NCI-H1436 treated with DMSO at 0.1 percent for 48 hours (cell line): ENCODE results near the gene GSTP1.
"Not testable (repeated sequence)": the region's sequence is repeated elsewhere in the genome, so short reads cannot be mapped to it uniquely, and the experiment has no call there.

Experiments used
- DNase-seq: peaks from one replicate; lab custom pipeline; 2025; lab: John Stamatoyannopoulos, UW

Gene GSTP1

GRCh38 chr11:67563705-67564114 is 19.9 kb upstream of the GSTP1 start:
- DNase-seq = not testable (repeated sequence)

- DNase-seq = no peak
Observed at GRCh38 chr11:67564230-67564629, 19.4 kb upstream of the GSTP1 start.

- no peak for DNase-seq
Observed at GRCh38 chr11:67571443-67571842, 12.2 kb upstream of the GSTP1 start.

- DNase-seq = no peak
Observed at GRCh38 chr11:67572305-67572704, 11.3 kb upstream of the GSTP1 start.

DNA sequence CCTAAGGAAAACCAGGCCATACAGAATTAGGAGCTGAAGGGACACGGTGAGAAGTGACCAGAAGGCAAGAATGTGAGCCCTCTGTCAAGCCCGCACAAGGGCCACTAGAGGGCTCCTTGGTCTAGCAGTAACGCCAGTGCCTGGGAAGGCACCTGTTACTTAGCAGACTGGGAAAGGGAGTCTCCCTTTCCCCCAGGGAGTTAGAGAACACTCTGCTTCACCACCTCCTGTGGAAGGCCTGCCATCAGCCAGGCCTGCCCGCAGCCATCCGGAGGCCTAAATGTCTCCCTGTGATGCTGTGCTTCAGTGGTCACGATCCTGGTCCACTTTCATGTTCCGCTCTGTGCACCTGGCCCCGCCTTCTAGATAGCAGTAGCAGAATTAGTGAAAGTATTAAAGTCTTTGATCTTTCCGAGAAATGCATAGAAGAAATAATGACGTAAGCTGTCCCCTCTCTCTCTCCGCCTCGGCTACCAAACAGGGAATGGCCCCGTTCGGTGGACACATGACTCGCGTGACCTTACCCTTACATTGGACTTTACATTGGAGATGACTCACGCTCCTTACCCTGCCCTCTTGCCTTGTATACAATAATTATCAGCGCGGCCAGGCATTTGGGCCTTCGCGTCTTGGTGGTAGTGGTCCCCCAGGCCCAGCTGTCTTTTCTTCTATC is 10.7 kb upstream of the GSTP1 start:
- DNase-seq = no peak

DNA sequence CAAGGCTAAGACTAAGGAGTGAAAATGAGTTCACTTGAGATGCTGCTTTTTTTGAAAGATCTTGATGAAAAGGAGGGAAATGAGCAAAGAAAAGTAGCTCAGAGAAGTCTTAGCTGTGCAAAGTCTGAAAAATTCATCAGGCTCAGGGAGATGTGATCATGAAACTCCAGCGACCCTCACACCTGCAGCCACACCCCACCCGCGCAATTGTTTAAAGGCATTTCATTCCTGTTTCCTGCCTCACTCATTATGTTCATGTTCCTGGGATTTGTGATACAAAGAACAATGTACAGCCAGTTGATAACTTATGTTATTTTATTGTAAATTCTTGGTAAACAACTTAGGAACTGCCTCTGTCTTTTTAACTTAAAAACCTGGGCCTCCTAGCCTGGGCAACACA is 8.7 kb upstream of the GSTP1 start:
- DNase-seq = no peak

- no peak for DNase-seq
Observed at GRCh38 chr11:67576735-67577475, 6.7 kb upstream of the GSTP1 start.

- DNase-seq = no peak
Observed at GRCh38 chr11:67577951-67578350, 5.7 kb upstream of the GSTP1 start.

GRCh38 chr11:67581469-67581868 is 2.1 kb upstream of the GSTP1 start:
- DNase-seq = no peak

DNA sequence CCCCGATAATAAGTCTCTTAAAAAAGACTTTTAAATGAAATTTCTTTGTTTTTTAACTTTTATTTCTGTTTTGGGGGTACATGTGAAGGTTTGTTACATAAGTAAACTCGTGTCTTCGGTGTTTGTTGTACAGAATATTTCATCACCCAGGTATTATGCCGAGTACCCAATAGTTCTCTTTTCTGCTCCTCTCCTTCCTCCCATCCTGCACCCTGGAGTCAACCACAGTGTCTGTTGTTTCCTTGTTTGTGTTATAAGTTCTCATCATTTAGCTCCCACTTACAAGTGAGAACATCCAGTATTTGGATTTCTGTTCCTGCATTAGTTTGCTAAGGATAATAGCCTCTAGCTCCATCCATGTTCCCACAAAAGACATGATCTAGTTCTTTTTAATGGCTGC is 1.6 kb upstream of the GSTP1 start:
- no peak for DNase-seq

- DNase-seq = no peak
Observed at GRCh38 chr11:67584205-67584880, 731 bp downstream of the GSTP1 start.

DNA sequence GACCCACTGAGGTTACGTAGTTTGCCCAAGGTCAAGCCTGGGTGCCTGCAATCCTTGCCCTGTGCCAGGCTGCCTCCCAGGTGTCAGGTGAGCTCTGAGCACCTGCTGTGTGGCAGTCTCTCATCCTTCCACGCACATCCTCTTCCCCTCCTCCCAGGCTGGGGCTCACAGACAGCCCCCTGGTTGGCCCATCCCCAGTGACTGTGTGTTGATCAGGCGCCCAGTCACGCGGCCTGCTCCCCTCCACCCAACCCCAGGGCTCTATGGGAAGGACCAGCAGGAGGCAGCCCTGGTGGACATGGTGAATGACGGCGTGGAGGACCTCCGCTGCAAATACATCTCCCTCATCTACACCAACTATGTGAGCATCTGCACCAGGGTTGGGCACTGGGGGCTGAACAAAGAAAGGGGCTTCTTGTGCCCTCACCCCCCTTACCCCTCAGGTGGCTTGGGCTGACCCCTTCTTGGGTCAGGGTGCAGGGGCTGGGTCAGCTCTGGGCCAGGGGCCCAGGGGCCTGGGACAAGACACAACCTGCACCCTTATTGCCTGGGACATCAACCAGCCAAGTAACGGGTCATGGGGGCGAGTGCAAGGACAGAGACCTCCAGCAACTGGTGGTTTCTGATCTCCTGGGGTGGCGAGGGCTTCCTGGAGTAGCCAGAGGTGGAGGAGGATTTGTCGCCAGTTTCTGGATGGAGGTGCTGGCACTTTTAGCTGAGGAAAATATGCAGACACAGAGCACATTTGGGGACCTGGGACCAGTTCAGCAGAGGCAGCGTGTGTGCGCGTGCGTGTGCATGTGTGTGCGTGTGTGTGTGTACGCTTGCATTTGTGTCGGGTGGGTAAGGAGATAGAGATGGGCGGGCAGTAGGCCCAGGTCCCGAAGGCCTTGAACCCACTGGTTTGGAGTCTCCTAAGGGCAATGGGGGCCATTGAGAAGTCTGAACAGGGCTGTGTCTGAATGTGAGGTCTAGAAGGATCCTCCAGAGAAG is 1.6 kb downstream of the GSTP1 start:
- no peak for DNase-seq

- no peak for DNase-seq
Observed at GRCh38 chr11:67585911-67586310, 2.3 kb downstream of the GSTP1 start.

DNA sequence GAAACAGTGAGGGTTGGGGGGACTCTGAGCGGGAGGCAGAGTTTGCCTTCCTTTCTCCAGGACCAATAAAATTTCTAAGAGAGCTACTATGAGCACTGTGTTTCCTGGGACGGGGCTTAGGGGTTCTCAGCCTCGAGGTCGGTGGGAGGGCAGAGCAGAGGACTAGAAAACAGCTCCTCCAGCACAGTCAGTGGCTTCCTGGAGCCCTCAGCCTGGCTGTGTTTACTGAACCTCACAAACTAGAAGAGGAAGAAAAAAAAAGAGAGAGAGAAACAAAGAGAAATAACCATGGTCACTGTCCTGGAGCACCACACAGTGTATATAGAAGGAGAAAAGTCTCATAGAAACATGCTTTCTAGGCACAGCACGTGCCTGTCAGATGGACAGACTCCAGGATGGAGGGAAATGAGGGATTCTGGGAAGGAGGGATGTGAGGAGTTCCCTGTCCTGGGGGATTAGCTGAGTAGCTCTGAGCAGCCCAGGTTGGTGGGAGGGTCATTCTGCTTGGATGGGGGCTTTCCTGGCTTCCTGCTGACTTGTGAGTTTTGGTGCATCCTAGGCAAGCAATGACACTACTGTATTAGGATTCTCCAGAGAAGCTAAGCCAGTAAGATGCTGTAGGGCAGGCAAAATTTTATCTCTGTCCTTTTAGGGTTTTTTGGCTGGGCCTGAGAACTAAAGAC is 3.1 kb downstream of the GSTP1 start:
- DNase-seq = no peak

DNA sequence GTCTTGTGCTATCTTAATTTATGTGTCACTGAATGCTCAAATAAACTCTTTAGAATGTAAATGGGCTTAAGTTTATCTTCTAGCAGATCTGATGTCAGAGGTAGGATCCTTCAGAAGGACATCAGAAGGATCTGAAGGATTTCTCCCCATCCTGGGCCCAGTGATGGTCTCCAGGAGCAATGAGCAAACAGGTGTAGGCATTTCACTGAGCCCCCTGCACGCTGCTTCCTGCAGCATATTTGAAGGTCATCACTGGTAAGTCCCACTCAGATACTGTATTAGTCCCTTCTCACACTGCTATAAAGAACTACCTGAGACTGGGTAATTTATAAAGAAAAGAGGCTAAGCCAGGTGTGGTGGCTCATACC is 4.5 kb downstream of the GSTP1 start:
- DNase-seq = no peak

DNA sequence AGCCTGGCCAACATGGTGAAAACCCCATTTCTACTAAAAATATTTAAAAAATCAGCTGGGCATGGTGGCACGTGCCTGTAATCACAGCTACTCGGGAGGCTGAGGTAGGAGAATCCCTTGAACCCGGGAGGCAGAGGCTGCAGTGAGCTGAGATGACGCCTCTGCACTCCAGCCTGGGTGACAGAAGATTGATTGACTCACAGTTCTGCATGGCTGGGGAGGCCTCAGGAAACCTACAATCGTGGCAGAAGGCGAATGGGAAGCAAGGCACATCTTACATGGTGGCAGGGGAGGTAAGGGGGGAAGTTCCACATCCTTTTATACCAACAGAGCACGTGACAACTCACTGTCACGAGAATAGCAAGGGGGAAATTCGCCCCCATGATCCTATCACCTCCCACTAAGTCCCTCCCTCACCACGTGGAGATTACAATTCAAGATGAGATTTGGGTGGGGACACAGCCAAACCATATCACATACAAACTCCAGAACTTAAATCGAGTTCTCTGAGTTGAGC is 5.3 kb downstream of the GSTP1 start:
- DNase-seq = not testable (repeated sequence)

DNA sequence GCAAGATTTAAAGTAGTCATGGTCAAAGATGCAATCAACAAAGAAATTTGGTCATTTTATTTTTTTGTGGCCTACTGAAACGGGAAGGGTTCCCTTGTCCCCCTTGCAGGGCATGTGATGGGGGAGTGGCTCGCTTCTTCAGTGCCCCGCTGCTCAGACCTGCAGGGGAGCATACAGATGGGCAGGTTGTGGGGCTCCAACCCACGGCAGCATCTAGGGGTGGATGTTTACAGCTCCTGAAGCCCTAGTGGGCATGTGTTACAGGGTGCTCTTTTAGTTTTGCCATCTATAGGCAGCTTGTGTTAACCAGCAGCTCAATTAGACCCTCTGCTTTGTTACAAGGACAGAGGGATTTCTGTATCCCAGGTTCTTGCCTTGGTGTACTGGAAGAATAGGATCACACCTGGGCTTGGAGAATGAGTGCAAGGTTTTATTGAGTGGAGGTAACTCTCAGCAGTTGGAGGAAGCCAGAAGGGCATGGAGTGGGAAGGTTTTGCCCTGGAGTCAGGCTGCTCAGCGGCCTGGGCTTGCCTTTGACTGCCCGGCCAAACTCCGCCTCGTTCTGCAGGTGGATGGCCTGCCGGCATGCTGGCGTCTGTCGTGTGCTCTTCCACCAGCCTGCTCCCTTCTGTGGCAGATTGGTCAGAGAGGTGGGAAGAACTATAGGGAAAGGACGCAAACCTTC is 9.4 kb downstream of the GSTP1 start:
- no peak for DNase-seq

GRCh38 chr11:67593565-67593905 is 9.9 kb downstream of the GSTP1 start:
- no peak for DNase-seq

DNA sequence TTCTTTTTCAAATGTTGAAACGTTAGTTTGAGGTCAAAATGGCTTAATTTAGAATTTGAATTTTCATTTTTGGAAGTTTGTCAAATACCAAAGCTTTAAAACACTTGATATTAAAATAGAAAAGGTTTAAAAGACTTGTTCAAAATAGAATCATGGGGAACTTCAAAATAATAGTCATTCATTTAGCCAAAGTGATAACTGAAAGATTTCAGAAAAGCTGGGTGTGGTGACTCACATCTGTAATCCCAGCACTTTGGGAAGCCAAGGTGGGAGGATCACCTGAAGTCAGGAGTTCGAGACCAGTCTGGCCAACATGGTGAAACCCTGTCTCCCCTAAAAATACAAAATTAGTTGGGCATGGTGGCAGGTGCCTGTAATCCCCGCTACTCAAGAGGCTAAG is 10.9 kb downstream of the GSTP1 start:
- DNase-seq = no peak

DNA sequence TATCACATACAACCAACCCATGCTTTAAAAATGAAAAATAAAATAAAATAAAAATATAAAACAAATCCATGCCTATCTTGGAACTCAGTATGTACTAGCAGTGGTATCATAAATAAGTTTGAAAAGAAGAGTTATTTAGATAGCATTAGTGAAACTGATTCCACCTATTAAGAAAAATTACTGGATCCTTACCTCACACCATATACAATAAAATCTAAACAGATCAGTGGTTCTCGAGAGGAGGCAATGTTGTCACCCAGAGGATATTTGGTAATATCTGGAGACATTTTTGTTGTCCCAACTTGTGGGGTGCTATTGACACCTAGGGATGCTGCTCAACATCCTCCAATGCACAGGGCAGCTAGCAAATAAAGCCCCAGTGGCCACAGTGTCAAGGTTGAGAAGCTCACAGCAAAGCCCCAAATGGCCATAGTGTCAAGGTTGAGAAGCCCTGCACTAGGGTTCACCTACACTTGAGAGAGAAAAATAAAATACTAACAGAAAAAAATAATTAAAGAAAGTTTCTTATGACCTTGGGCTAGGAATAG is 13.2 kb downstream of the GSTP1 start:
- no peak for DNase-seq
